Daoy (cell line): Measurements from ENCODE around the gene TBPL1. TPM values are rescaled to one million over a fixed set of nuclear protein-coding genes. Genes with fewer than 3 reads are reported as not detected.
"Not testable (repeated sequence)": the region's sequence is repeated elsewhere in the genome, so short reads cannot be mapped to it uniquely, and the experiment has no call there.

Experiments
- DNase-seq: peaks from one replicate; pipeline ENCODE4 v3.0.0-alpha.2; 2015; ENCODE audit warnings: low read depth
- total RNA-seq: library from RNA; depleted of rRNA; stranded (reverse); fragments of >200 nt; shearing (Covaris generic); gene quantifications from 2 replicates; pipeline ENCODE4 v1.2.3, GENCODE V29; 2014

Gene TBPL1
- total RNA-seq, 1 experiment from 2014 or later, result 69.7 TPM

GRCh38 chr6:133973109-133973971, 20.3 kb downstream of the TBPL1 start:
- peak; percentile 39 for DNase-seq

- DNase-seq, result no peak
Observed at GRCh38 chr6:133977983-133978895, 25.2 kb downstream of the TBPL1 start.

- DNase-seq, result no peak
Observed at GRCh38 chr6:133978896-133979240, 25.8 kb downstream of the TBPL1 start.

- DNase-seq, result not testable (repeated sequence)
Observed at GRCh38 chr6:133979269-133979963, 26.4 kb downstream of the TBPL1 start.

- no peak for DNase-seq
Observed at GRCh38 chr6:133980168-133980567, 27.1 kb downstream of the TBPL1 start.

GRCh38 chr6:133983099-133983939, 30.3 kb downstream of the TBPL1 start:
- DNase-seq, result peak; percentile 91

GRCh38 chr6:133985970-133986369, 32.9 kb downstream of the TBPL1 start:
- no peak for DNase-seq

- DNase-seq, result no peak
Observed at GRCh38 chr6:133986942-133987341, 33.9 kb downstream of the TBPL1 start.

GRCh38 chr6:133989525-133989924, 36.5 kb downstream of the TBPL1 start:
- no peak for DNase-seq

- no peak for DNase-seq
Observed at GRCh38 chr6:133990321-133990720, 37.3 kb downstream of the TBPL1 start.

- DNase-seq, result peak; percentile 64
Observed at GRCh38 chr6:133991096-133991593, 38.1 kb downstream of the TBPL1 start.

- no peak for DNase-seq
Observed at GRCh38 chr6:133992992-133993680, 40.1 kb downstream of the TBPL1 start.

GRCh38 chr6:133995296-133995695, 42.3 kb downstream of the TBPL1 start:
- DNase-seq, result no peak

- DNase-seq, result no peak
Observed at GRCh38 chr6:133995758-133996157, 42.7 kb downstream of the TBPL1 start.

GRCh38 chr6:133997267-133997666, 44.2 kb downstream of the TBPL1 start:
- DNase-seq, result no peak

GRCh38 chr6:133999305-133999704, 46.3 kb downstream of the TBPL1 start:
- DNase-seq, result no peak

GRCh38 chr6:134000443-134000842, 47.4 kb downstream of the TBPL1 start:
- no peak for DNase-seq

- peak; percentile 31 for DNase-seq
Observed at GRCh38 chr6:134002821-134003220, 49.8 kb downstream of the TBPL1 start.

GRCh38 chr6:134003542-134003951, 50.5 kb downstream of the TBPL1 start:
- DNase-seq, result no peak

- peak; percentile 21 for DNase-seq
Observed at GRCh38 chr6:134004714-134005113, 51.7 kb downstream of the TBPL1 start.
